Endothelial cell of umbilical vein (primary cell): ENCODE measurements around the gene GATA6. TPM values are rescaled to one million over a fixed set of nuclear protein-coding genes. Genes with fewer than 3 reads are reported as not detected.

ENCODE experiments used
- BruUV-seq: library from RNA; stranded (reverse); fragments of 400-500 nt; replicated peaks from 2 replicates; lab custom pipeline; 2021; lab: Mats Ljungman, UMichigan
- CTCF ChIA-PET: fragments of 300-600, 350-600 bp; sonication (Branson Sonifier 250); formaldehyde crosslinking; loops from one replicate; lab custom pipeline; 2021; ENCODE audit warnings: antibody characterized with exemption, inconsistent platforms; lab: Charles Lee
- POLR2A ChIA-PET: fragments of 300-600, 350-600 bp; sonication (Branson Sonifier 250); formaldehyde crosslinking; loops from one replicate; lab custom pipeline; 2021; ENCODE audit warnings: antibody characterized with exemption, inconsistent platforms; lab: Charles Lee
- DNase-seq: peaks from one replicate; pipeline ENCODE4 v3.0.0-alpha.2; 2011; ENCODE audit warnings: low read depth, low spot score
- FAIRE-seq: peaks from 2 replicates; lab custom pipeline; 2011; peaks lifted over from hg19 to GRCh38; lab: Jason Lieb, UNC
- H2AFZ ChIP-seq: 2 replicates; pipeline ENCODE4 v1.6.0; 2012; ENCODE audit warnings: low read depth, low read length, control low read depth, inconsistent platforms
- H3K27ac ChIP-seq: 2 replicates; pipeline ENCODE4 v1.5.1; 2011; ENCODE audit warnings: low read depth, mild to moderate bottlenecking, control low read depth, low read length, moderate library complexity; ENCODE audit not compliant: insufficient read depth
- H3K27me3 ChIP-seq, 2 experiments: 2 replicates each; pipeline versions ENCODE4 v1.6.0 to v1.6.1; 2011; ENCODE audit warnings: low read length in 2 of 2, mixed read lengths in 1 of 2; ENCODE audit not compliant: control insufficient read depth in 2 of 2, insufficient read depth in 2 of 2
- H3K36me3 ChIP-seq, 2 experiments: 2 replicates in 1 of 2; 3 replicates in 1 of 2; pipeline ENCODE4 v1.5.1; 2011; ENCODE audit warnings: low read length in 2 of 2, mild to moderate bottlenecking in 1 of 2, moderate library complexity in 1 of 2; ENCODE audit not compliant: control insufficient read depth in 2 of 2, insufficient read depth in 2 of 2; ENCODE audit errors: extremely low read depth in 1 of 2
- H3K4me1 ChIP-seq: 3 replicates; pipeline ENCODE4 v1.5.1; 2011; ENCODE audit warnings: mild to moderate bottlenecking, low read length; ENCODE audit not compliant: control insufficient read depth, insufficient read depth; ENCODE audit errors: extremely low read depth
- H3K4me2 ChIP-seq: 2 replicates; pipeline ENCODE4 v1.6.1; 2011; ENCODE audit warnings: low read length, control low read depth, mixed read lengths; ENCODE audit not compliant: insufficient read depth
- H3K4me3 ChIP-seq, 3 experiments: fragments of 200-600 bp in 1 of 3; sonication (generic), shearing (Covaris generic) in 1 of 3; replicated peaks in 1 of 3; 2 replicates each; pipeline ENCODE4 v1.5.1; 2011 to 2016; ENCODE audit warnings: control low read depth in 3 of 3, low read length in 3 of 3, mild to moderate bottlenecking in 2 of 3, inconsistent platforms in 1 of 3, low read depth in 1 of 3, moderate library complexity in 1 of 3; ENCODE audit not compliant: insufficient read depth in 1 of 3
- H3K79me2 ChIP-seq: 2 replicates; pipeline ENCODE4 v1.6.0; 2012; ENCODE audit warnings: low read length, inconsistent platforms; ENCODE audit not compliant: control insufficient read depth, insufficient read depth
- H3K9ac ChIP-seq: replicated peaks from 2 replicates; pipeline ENCODE3; 2011; ENCODE audit warnings: low read length, control low read depth; ENCODE audit not compliant: insufficient read depth; ENCODE audit errors: extremely low read depth
- H3K9me1 ChIP-seq: replicated peaks from 3 replicates; pipeline ENCODE4 v1.6.0; 2011; ENCODE audit warnings: mild to moderate bottlenecking, low read length; ENCODE audit not compliant: control insufficient read depth, insufficient read depth; ENCODE audit errors: extremely low read depth
- H3K9me3 ChIP-seq: replicated peaks from 2 replicates; pipeline ENCODE4 v1.5.1; 2012; ENCODE audit warnings: low read length, inconsistent platforms; ENCODE audit not compliant: control insufficient read depth, insufficient read depth
- H4K20me1 ChIP-seq: replicated peaks from 2 replicates; pipeline ENCODE3; 2011; ENCODE audit warnings: mild to moderate bottlenecking, low read length; ENCODE audit not compliant: control insufficient read depth, insufficient read depth; ENCODE audit errors: extremely low read depth
- CTCF ChIP-seq, 2 donors: IDR thresholded peaks; 1 replicate in 1 of 2; 2 replicates in 1 of 2; pipeline ENCODE4 v1.5.1; 2011; ENCODE audit warnings: low read length in 2 of 2, mild to moderate bottlenecking in 2 of 2, moderate library complexity in 2 of 2, control low read depth in 1 of 2, inconsistent platforms in 1 of 2, low read depth in 1 of 2; ENCODE audit not compliant: insufficient read depth in 1 of 2; ENCODE audit errors: extremely low read depth in 1 of 2
- EZH2 ChIP-seq: IDR thresholded peaks from 2 replicates; pipeline ENCODE4 v1.6.1; 2012; ENCODE audit warnings: borderline replicate concordance, low read depth, mild to moderate bottlenecking, moderate library complexity, low read length, inconsistent platforms; ENCODE audit not compliant: severe bottlenecking
- FOS ChIP-seq: IDR thresholded peaks from 2 replicates; pipeline ENCODE4 v1.6.1; 2011; ENCODE audit warnings: mild to moderate bottlenecking, low read length, moderate library complexity, borderline replicate concordance; ENCODE audit not compliant: insufficient read depth
- GATA2 ChIP-seq: IDR thresholded peaks from 2 replicates; pipeline ENCODE4 v1.7.0; 2011; ENCODE audit warnings: low read depth, mild to moderate bottlenecking, moderate library complexity, mixed read lengths, low read length; ENCODE audit not compliant: insufficient read length, insufficient read depth
- JUN ChIP-seq: IDR thresholded peaks from 2 replicates; pipeline ENCODE4 v1.6.1; 2011; ENCODE audit warnings: borderline replicate concordance, low read depth; ENCODE audit not compliant: insufficient read length, insufficient read depth
- MAX ChIP-seq: IDR thresholded peaks from 2 replicates; pipeline ENCODE4 v1.6.1; 2011; ENCODE audit not compliant: insufficient read depth, insufficient read length
- MYC ChIP-seq: IDR thresholded peaks from one replicate; pipeline ENCODE4 v1.6.1; 2011; ENCODE audit warnings: mild to moderate bottlenecking, low read depth, low read length
- POLR2A ChIP-seq: IDR thresholded peaks from 2 replicates; pipeline ENCODE4 v1.6.1; 2012; ENCODE audit warnings: low read depth, mild to moderate bottlenecking, control low read depth, low read length
- POLR2AphosphoS5 ChIP-seq: IDR thresholded peaks from 2 replicates; pipeline ENCODE4 v1.6.1; 2012; ENCODE audit warnings: low read depth, mild to moderate bottlenecking, control low read depth, low read length, moderate library complexity; ENCODE audit not compliant: insufficient read depth
- dilution Hi-C: fragments of 300-500 bp; cut with MboI; formaldehyde crosslinking; loops from one replicate; pipeline ENCODE4 v1.15.0; 2019; ENCODE audit warnings: low sequenced_read_pairs; ENCODE audit not compliant: extremely low pct_ligation_motif_present
- intact Hi-C: fragments of 100-400 bp; cut with micrococcal nuclease; formaldehyde crosslinking; loops from one replicate; pipeline ENCODE4 v1.10.0; 2022
- polyA plus RNA-seq, 4 experiments: library from polyadenylated mRNA; depleted of rRNA in 3 of 4; stranded (reverse) in 3 of 4; unstranded in 1 of 4; fragments of >200 nt; gene quantifications; 2 replicates each; pipeline versions ENCODE4 v1.2.1 to v1.2.3, GENCODE V29; 2011 to 2012; ENCODE audit warnings: missing spikeins in 1 of 4
- total RNA-seq: library from RNA; stranded (reverse); gene quantifications from 2 replicates; pipeline ENCODE4 v1.2.3, GENCODE V29; 2021

Gene GATA6
- total and polyA plus RNA-seq, 2 donors (not counting 3 experiments of a cell fraction or from before 2014, with no cell fraction given): 4.1 to 14.6 TPM

GRCh38 chr18:22173221-22173927 is 4.0 kb downstream of the GATA6 start:
- Histone ChIP-seq H3K79me2 (peaks cover 88% of the 10 kb centered on the region), H2AFZ (no peak overlapping the region), H3K9me3 (no peaks in the 10 kb centered on the region), H3K9me1 (no peaks in the 10 kb centered on the region), H3K27ac (peak overlapping the region; percentile 87), H4K20me1 (no peaks in the 10 kb centered on the region), H3K4me3 (peak overlapping the region; percentile 74 to 83 (median 82)), H3K27me3 (peaks cover 0 to 3% of the 10 kb centered on the region in 2 experiments), H3K4me2 (peak overlapping the region; percentile 98), H3K36me3 (peaks cover 0 to 12% of the 10 kb centered on the region in 2 experiments), H3K9ac (peak overlapping the region; percentile 93), H3K4me1 (peaks cover 43% of the 10 kb centered on the region)
- FAIRE-seq: no peak
- CTCF ChIA-PET: interaction anchor here (0.7 to 10.0 kb wide), 13 partner anchors 10 to 625 kb away, joined by 3 to 144 read pairs (median 3); no protein-coding TSS in a partner anchor
- peak; percentile 69 for DNase-seq
- no TSS peak for BruUV-seq
- POLR2A ChIA-PET: interaction anchor here (1.9 kb wide), 1 partner anchor 389 kb away, joined by 6 read pairs; no protein-coding TSS in a partner anchor
- dilution Hi-C loops (loop anchor here (10.0 kb wide), 1 partner anchor 391 kb away; no protein-coding TSS in a partner anchor), intact Hi-C loops (no loop called here)
- TF ChIP-seq POLR2A: no peak
- TF ChIP-seq FOS: no peak
- no peak for TF ChIP-seq GATA2
- TF ChIP-seq JUN: no peak
- no peak for TF ChIP-seq EZH2
- no peak for TF ChIP-seq MYC
- TF ChIP-seq POLR2AphosphoS5: no peak
- TF ChIP-seq MAX: no peak
- TF ChIP-seq CTCF (IDR thresholded peaks at IDR 0.05; ENCODE audit: extremely low read depth in 1 of 2, insufficient read depth in 1 of 2, low read depth in 1 of 2, low read length in 2 of 2): no peak
